A549 (cell line): Measurements from ENCODE around the gene PDZD7. TPM values are rescaled to one million over a fixed set of nuclear protein-coding genes. Genes with fewer than 3 reads are reported as not detected.
"Not testable (repeated sequence)": the region's sequence is repeated elsewhere in the genome, so short reads cannot be mapped to it uniquely, and the experiment has no call there.

ENCODE experiments used
- ATAC-seq, 2 experiments: fragments of 200-7000 bp in 1 of 2; fragments of >200 bp in 1 of 2; cut with Nextera tagmentation in 1 of 2; cut with Tn5 transposase in 1 of 2; 3 replicates each; pipeline versions ENCODE4 v1.8.0 to v1.9.1; 2018 to 2020; ENCODE audit warnings: mild to moderate bottlenecking in 1 of 2, moderate library complexity in 1 of 2
- CTCF ChIA-PET: fragments of 300-600 bp; sonication (Branson Sonifier 250); formaldehyde crosslinking; extraction: SDS; loops from one replicate; lab custom pipeline; 2021; ENCODE audit warnings: antibody characterized with exemption, inconsistent platforms; lab: Yijun Ruan, JAX
- POLR2A ChIA-PET: fragments of 350-600 bp; formaldehyde crosslinking; extraction: SDS; loops from one replicate; lab custom pipeline; 2021; ENCODE audit warnings: antibody characterized with exemption, inconsistent platforms; lab: Yijun Ruan, JAX
- DNase-seq, 2 experiments: peaks; one replicate each; pipeline versions ENCODE4 v3.0.0 to v3.0.0-alpha.2; 2011 to 2016; ENCODE audit warnings: low read depth in 1 of 2, low spot score in 1 of 2
- FAIRE-seq: peaks from 2 replicates; lab custom pipeline; 2011; peaks lifted over from hg19 to GRCh38; lab: Jason Lieb, UNC
- H3K27ac ChIP-seq, 2 experiments: fragments of >200 bp; sonication (Bioruptor Twin); formaldehyde crosslinking; 3 replicates each; pipeline ENCODE4 v1.5.1; 2016 to 2017
- H3K4me1 ChIP-seq: fragments of >200 bp; sonication (Bioruptor Twin); formaldehyde crosslinking; 3 replicates; pipeline ENCODE4 v1.6.1; 2016
- H3K4me2 ChIP-seq: fragments of >200 bp; sonication (Bioruptor Twin); formaldehyde crosslinking; 3 replicates; pipeline ENCODE4 v1.6.1; 2016
- H3K4me3 ChIP-seq: fragments of >200 bp; sonication (Bioruptor Twin); formaldehyde crosslinking; 3 replicates; pipeline ENCODE4 v1.5.1; 2016
- H3K9me3 ChIP-seq: fragments of >200 bp; sonication (Bioruptor Twin); formaldehyde crosslinking; 3 replicates; pipeline ENCODE4 v1.6.1; 2016
- HES2 ChIP-seq: fragments of >200 bp; sonication (Bioruptor Twin); formaldehyde crosslinking; IDR thresholded peaks from 2 replicates; pipeline ENCODE4 v1.6.1; 2016
- HEYL ChIP-seq: fragments of 250-450 bp; sonication (Bioruptor Pico); IDR thresholded peaks from 2 replicates; pipeline ENCODE4 v1.8.0; 2021; ENCODE audit warnings: mild to moderate bottlenecking, moderate library complexity
- HMGXB4 ChIP-seq: fragments of 250-450 bp; sonication (Bioruptor Pico); IDR thresholded peaks from 2 replicates; pipeline ENCODE4 v1.5.0; 2021; ENCODE audit warnings: mild to moderate bottlenecking, moderate library complexity, borderline replicate concordance
- HOXB5 ChIP-seq: fragments of 250-450 bp; sonication (Bioruptor Pico); IDR thresholded peaks from 2 replicates; pipeline ENCODE4 v1.5.0; 2020; ENCODE audit warnings: mild to moderate bottlenecking, moderate library complexity
- MAX ChIP-seq: IDR thresholded peaks from 2 replicates; pipeline ENCODE4 v1.6.1; 2012
- NR3C1 ChIP-seq: fragments of >200 bp; sonication (Bioruptor Twin); formaldehyde crosslinking; IDR thresholded peaks from 3 replicates; pipeline ENCODE4 v1.6.1; 2017
- RAD21 ChIP-seq, 2 experiments: fragments of >200 bp in 1 of 2; sonication (Bioruptor Twin) in 1 of 2; formaldehyde crosslinking in 1 of 2; IDR thresholded peaks in 1 of 2; conservative IDR thresholded peaks in 1 of 2; 2 replicates in 1 of 2; 3 replicates in 1 of 2; pipeline ENCODE4 v1.6.1; 2012 to 2018; ENCODE audit warnings: inconsistent platforms in 1 of 2
- SMC3 ChIP-seq: fragments of >200 bp; sonication (Bioruptor Twin); formaldehyde crosslinking; IDR thresholded peaks from 3 replicates; pipeline ENCODE4 v1.6.1; 2018; ENCODE audit warnings: inconsistent platforms
- USF2 ChIP-seq: fragments of 450-650 bp; IDR thresholded peaks from 2 replicates; pipeline ENCODE4 v1.6.1; 2014; ENCODE audit warnings: antibody characterized with exemption
- ZNF302 ChIP-seq: fragments of 250-450 bp; sonication (Bioruptor Pico); IDR thresholded peaks from 2 replicates; pipeline ENCODE4 v1.9.0; 2021; ENCODE audit warnings: inconsistent platforms, mild to moderate bottlenecking, moderate library complexity
- WGBS: methylation state at CpG from one replicate; pipeline ENCODE4 v1.1.6; 2017; ENCODE audit errors: missing lambda C conversion rate; 5-methylcytosine and 5-hydroxymethylcytosine counted together
- polyA plus RNA-seq, 4 experiments: library from polyadenylated mRNA; depleted of rRNA in 3 of 4; stranded (reverse); fragments of >200 nt; fragmentation: RNase III in 1 of 4; extraction: RNeasy Plus Mini Kit Qiagen cat#74134 plus additional on column Dnase treatment in 1 of 4; gene quantifications; 2 replicates in 3 of 4; 3 replicates in 1 of 4; pipeline ENCODE4 v1.2.3, GENCODE V29; 2011 to 2017

The PDZD7 gene
- polyA plus RNA-seq, 2 of the 4 experiments (the other 2 are of a cell fraction) = 0.21 to 0.56 TPM

DNA sequence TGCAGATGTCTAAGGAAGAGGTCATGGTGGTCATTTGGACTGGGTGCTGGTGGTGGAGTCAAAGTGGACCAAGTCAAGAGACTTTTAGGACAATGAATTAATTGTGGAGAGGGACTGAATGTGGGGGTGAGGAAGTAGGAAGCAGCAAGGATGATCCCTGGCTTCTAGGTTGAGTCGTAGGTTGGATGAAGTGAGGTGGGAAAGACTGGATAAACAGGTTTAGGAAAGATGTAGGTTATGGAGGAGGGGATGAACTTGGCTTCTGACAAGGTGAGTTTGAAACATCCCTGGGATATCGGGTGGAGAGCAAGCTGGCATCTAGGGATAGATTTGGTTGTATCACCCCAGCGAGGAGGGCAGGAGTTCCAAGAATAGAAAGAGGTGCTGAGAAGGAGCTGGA, 54.0 kb downstream of the PDZD7 start (continued):
- no peak for TF ChIP-seq HMGXB4
- no peak for TF ChIP-seq SMC3

DNA sequence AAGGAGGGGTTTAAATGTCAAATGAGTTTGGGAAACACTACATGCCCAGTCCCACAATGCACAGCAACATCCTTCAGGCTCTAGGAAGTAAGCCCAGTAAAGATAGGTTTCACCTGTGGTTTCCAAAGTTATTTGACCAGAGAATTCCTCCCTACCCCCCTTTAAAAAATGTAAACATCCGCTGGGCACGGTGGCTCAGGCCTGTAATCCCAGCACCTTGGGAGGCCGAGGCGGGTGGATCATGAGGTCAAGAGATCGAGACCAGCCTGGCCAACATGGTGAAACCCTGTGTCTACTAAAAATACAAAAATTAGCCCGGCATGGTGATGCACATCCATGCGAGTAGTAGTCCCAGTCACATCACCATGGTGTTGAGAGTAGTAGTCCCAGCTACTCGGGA, 55.5 kb downstream of the PDZD7 start:
- H3K27ac ChIP-seq, FAIRE-seq, H3K4me2 ChIP-seq, DNase-seq, ATAC-seq, POLR2A ChIA-PET, H3K9me3 ChIP-seq, H3K4me3 ChIP-seq: not testable (repeated sequence)
- CTCF ChIA-PET = interaction anchor here (1.1 to 6.6 kb wide), 5 partner anchors 8 to 33 kb away, joined by 3 to 33 read pairs (median 3); no protein-coding TSS in a partner anchor
- peaks cover 22% of the 10 kb centered on the region for H3K4me1 ChIP-seq
- 72% methylated on average over 8 of the region's 8 CpGs for WGBS

- FAIRE-seq (no peak), ATAC-seq (no peak), DNase-seq (no peak)
- POLR2A ChIA-PET = no interaction called here
- CTCF ChIA-PET = interaction anchor here (0.9 to 6.6 kb wide), 7 partner anchors 8 to 42 kb away, joined by 3 to 33 read pairs (median 4); partner anchors contain the start of gene LZTS2
- peak overlapping the region in 1 of 2 experiments; percentile 88; a peak in 2 of 6 replicates for H3K27ac ChIP-seq
- WGBS = 87% methylated on average over 6 of the region's 6 CpGs
- H3K9me3 ChIP-seq = no peaks in the 10 kb centered on the region
- TF ChIP-seq HOXB5 (CRISPR knock-in tag) (no peak), HES2 (no peak), USF2 (no peak), ZNF302 (no peak)
- H3K4me1 ChIP-seq = peaks cover 34% of the 10 kb centered on the region
- H3K4me2 ChIP-seq = no peak overlapping the region
- no peak overlapping the region for H3K4me3 ChIP-seq
These were observed 57.9 kb downstream of the PDZD7 start for GRCh38 chr10:100972904-100973535.

GRCh38 chr10:100972115-100972903, 58.6 kb downstream of the PDZD7 start:
- ATAC-seq (no peak), DNase-seq (no peak), FAIRE-seq (no peak)
- ChIA-PET POLR2A (no interaction called here), CTCF (interaction anchor here (0.5 to 6.6 kb wide), 9 partner anchors 9 to 80 kb away, joined by 3 to 33 read pairs (median 4); partner anchors contain the start of gene LZTS2)
- Histone ChIP-seq H3K9me3 (no peaks in the 10 kb centered on the region), H3K4me1 (peaks cover 34% of the 10 kb centered on the region), H3K27ac (peak overlapping the region in 1 of 2 experiments; percentile 88; a peak in 4 of 6 replicates), H3K4me3 (no peak overlapping the region), H3K4me2 (peak overlapping the region; percentile 98)
- no peak for TF ChIP-seq NR3C1
- TF ChIP-seq HEYL (CRISPR knock-in tag) = no peak
- TF ChIP-seq MAX = no peak
- no peak for TF ChIP-seq RAD21 (conservative IDR thresholded peaks at IDR 0.05 in 1 of 2, IDR thresholded peaks at IDR 0.05 in 1 of 2)
- 77% methylated on average over 13 of the region's 13 CpGs for WGBS
